Erythroblast (primary cell): ENCODE results near the gene SPG11.

Source experiments
- GATA1 ChIP-seq: IDR thresholded peaks from 2 replicates; pipeline ENCODE4 v1.6.1; 2011; ENCODE audit warnings: low read depth, mild to moderate bottlenecking, control low read depth, low read length, moderate library complexity
- POLR2A ChIP-seq: IDR thresholded peaks from 2 replicates; pipeline ENCODE4 v1.6.1; 2011; ENCODE audit warnings: mild to moderate bottlenecking, low read length

- TF ChIP-seq POLR2A (no peak), GATA1 (no peak)
These were observed 18.7 kb upstream of the SPG11 start for GRCh38 chr15:44682211-44682610.
